CD4-positive, alpha-beta T cell (primary cell): ENCODE measurements around the gene MALSU1. TPM values are rescaled to one million over a fixed set of nuclear protein-coding genes. Genes with fewer than 3 reads are reported as not detected.

Experiments
- ATAC-seq: fragments of 200-7000 bp; cut with Tn5 transposase; one replicate; pipeline ENCODE4 v1.10.0; 2022; ENCODE audit warnings: mild to moderate bottlenecking; ENCODE audit not compliant: poor library complexity
- CTCF ChIA-PET: fragments of 350-600 bp; sonication (Branson Sonifier 250); formaldehyde crosslinking; loops from one replicate; lab custom pipeline; 2021; ENCODE audit warnings: antibody characterized with exemption, inconsistent platforms; lab: Charles Lee
- POLR2A ChIA-PET: fragments of 350-600 bp; sonication (Branson Sonifier 250); formaldehyde crosslinking; loops from one replicate; lab custom pipeline; 2021; ENCODE audit warnings: antibody characterized with exemption, inconsistent platforms; lab: Charles Lee
- DNase-seq, 14 experiments: peaks; one replicate each; pipeline ENCODE4 v3.0.0-alpha.2; 2013 to 2020; ENCODE audit warnings: mixed read lengths in 2 of 14
- H3K27ac ChIP-seq, 2 donors: one replicate each; pipeline versions ENCODE4 v1.5.1 to v1.7.0; 2013; ENCODE audit warnings: low read length in 2 of 2, low read depth in 1 of 2, mild to moderate bottlenecking in 1 of 2
- H3K27me3 ChIP-seq, 2 experiments: 1 replicate in 1 of 2; 2 replicates in 1 of 2; pipeline versions ENCODE4 v1.6.1 to v1.7.0; 2013; ENCODE audit warnings: low read length in 2 of 2, control low read depth in 1 of 2, mild to moderate bottlenecking in 1 of 2, moderate library complexity in 1 of 2; ENCODE audit not compliant: insufficient read depth in 2 of 2, control insufficient read depth in 1 of 2
- H3K36me3 ChIP-seq: one replicate; pipeline ENCODE4 v1.6.1; 2013; ENCODE audit warnings: low read length, control low read depth; ENCODE audit not compliant: insufficient read depth
- H3K4me1 ChIP-seq: one replicate; pipeline ENCODE4 v1.6.1; 2013; ENCODE audit warnings: low read length, control low read depth; ENCODE audit not compliant: insufficient read depth
- H3K4me3 ChIP-seq: one replicate; pipeline ENCODE4 v1.5.1; 2013; ENCODE audit warnings: mild to moderate bottlenecking, low read length, moderate library complexity
- H3K9me3 ChIP-seq, 2 experiments: 1 replicate in 1 of 2; 2 replicates in 1 of 2; pipeline versions ENCODE4 v1.6.1 to v1.7.0; 2013; ENCODE audit warnings: low read length in 2 of 2, mild to moderate bottlenecking in 2 of 2, control low read depth in 1 of 2, moderate library complexity in 1 of 2; ENCODE audit not compliant: control insufficient read depth in 1 of 2, insufficient read depth in 1 of 2
- H3K27ac Mint-ChIP-seq: one replicate; pipeline ENCODE4 v1.8.0; 2020; ENCODE audit warnings: mixed read lengths
- H3K27me3 Mint-ChIP-seq: one replicate; pipeline ENCODE4 v1.8.0; 2021; ENCODE audit warnings: mixed read lengths
- H3K36me3 Mint-ChIP-seq: one replicate; pipeline ENCODE4 v1.8.0; 2021; ENCODE audit warnings: low read depth, mixed read lengths
- H3K4me1 Mint-ChIP-seq: one replicate; pipeline ENCODE4 v1.8.0; 2021; ENCODE audit warnings: low read depth, mixed read lengths
- H3K4me3 Mint-ChIP-seq: one replicate; pipeline ENCODE4 v1.8.0; 2020; ENCODE audit warnings: mild to moderate bottlenecking, mixed read lengths
- H3K9me3 Mint-ChIP-seq: one replicate; pipeline ENCODE4 v1.8.0; 2020; ENCODE audit warnings: mixed read lengths
- intact Hi-C, 2 experiments: fragments of 100-400 bp; cut with DNase I in 1 of 2; cut with micrococcal nuclease in 1 of 2; formaldehyde crosslinking; loops; one replicate each; pipeline versions ENCODE4 v1.15.1 to v1.9.0; 2023 to 2025; cut with DNase I, micrococcal nuclease
- total RNA-seq, 174 experiments: library from RNA in 2 of 174; stranded (reverse) in 2 of 174; gene quantifications; one replicate each; pipeline ENCODE4 v1.2.3 and lab custom pipeline; 2021 to 2026
- TF ChIP-seq, protein P1 (sequence below): fragments of 200-600 bp; IDR thresholded peaks from one replicate; pipeline ENCODE4 v1.8.0; 2022; ENCODE audit warnings: antibody characterized with exemption, mild to moderate bottlenecking

MALSU1 gene
- total RNA-seq, 2 experiments from 2014 or later = 50.5 to 50.9 TPM

DNA sequence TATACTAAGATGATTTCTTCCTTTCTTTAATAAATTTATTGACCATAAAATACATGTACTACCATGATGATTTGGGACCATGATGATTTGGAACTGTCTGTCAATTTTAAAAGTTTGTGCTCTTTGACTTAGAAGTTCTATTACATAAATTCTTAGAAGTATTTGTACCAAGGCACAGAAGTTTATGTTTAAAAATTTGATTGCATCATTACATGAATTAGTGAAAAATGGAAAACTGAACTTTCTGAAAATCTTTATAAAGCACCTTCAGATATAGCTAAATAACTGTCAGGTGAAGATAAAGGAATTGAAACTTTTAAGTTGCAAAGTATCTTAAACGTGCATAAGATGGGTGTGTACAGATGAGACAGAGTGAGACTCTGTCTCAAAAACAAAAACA, 32.0 kb downstream of the MALSU1 start:
- H3K36me3 Mint-ChIP-seq = no peaks in the 10 kb centered on the region
- Histone ChIP-seq H3K27me3 (no peaks in the 10 kb centered on the region), H3K4me1 (no peaks in the 10 kb centered on the region), H3K36me3 (no peaks in the 10 kb centered on the region), H3K4me3 (no peak overlapping the region), H3K27ac (no peak overlapping the region), H3K9me3 (no peaks in the 10 kb centered on the region)
- TF ChIP-seq, protein P1, sequence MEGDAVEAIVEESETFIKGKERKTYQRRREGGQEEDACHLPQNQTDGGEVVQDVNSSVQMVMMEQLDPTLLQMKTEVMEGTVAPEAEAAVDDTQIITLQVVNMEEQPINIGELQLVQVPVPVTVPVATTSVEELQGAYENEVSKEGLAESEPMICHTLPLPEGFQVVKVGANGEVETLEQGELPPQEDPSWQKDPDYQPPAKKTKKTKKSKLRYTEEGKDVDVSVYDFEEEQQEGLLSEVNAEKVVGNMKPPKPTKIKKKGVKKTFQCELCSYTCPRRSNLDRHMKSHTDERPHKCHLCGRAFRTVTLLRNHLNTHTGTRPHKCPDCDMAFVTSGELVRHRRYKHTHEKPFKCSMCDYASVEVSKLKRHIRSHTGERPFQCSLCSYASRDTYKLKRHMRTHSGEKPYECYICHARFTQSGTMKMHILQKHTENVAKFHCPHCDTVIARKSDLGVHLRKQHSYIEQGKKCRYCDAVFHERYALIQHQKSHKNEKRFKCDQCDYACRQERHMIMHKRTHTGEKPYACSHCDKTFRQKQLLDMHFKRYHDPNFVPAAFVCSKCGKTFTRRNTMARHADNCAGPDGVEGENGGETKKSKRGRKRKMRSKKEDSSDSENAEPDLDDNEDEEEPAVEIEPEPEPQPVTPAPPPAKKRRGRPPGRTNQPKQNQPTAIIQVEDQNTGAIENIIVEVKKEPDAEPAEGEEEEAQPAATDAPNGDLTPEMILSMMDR = no peak
- no peaks in the 10 kb centered on the region for H3K4me1 Mint-ChIP-seq
- intact Hi-C loops = no loop called here
- peaks cover 9% of the 10 kb centered on the region for H3K27me3 Mint-ChIP-seq
- CTCF ChIA-PET = no interaction called here
- no peak overlapping the region for H3K4me3 Mint-ChIP-seq
- ATAC-seq = no peak
- POLR2A ChIA-PET = no interaction called here
- no peaks in the 10 kb centered on the region for H3K9me3 Mint-ChIP-seq
- H3K27ac Mint-ChIP-seq = no peak overlapping the region
- no peak for DNase-seq

DNA sequence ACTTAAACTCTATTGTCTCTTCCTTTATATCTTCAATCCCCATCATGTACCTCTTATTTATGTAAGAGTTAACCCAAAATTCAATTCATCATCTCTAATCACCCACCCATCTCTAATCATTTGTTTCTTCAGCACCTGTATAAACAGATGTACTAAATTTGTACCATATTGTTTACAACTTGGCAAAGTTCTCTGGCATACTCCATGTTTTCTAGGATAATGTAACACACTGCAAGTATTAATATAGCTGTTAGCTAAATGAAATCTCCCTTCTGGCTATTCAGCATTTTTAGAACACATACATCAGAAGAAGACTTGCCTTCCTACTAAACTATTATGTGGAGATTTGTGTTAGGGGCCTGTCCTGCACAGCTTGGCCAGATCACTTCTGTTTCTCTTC, 33.1 kb downstream of the MALSU1 start:
- H3K4me3 ChIP-seq = no peak overlapping the region
- no peaks in the 10 kb centered on the region for H3K4me1 Mint-ChIP-seq
- H3K27ac Mint-ChIP-seq = no peak overlapping the region
- H3K27me3 Mint-ChIP-seq = peaks cover 9% of the 10 kb centered on the region
- ATAC-seq (no peak), DNase-seq (no peak)
- H3K36me3 ChIP-seq = no peaks in the 10 kb centered on the region
- no peak overlapping the region for H3K27ac ChIP-seq
- no peaks in the 10 kb centered on the region for H3K4me1 ChIP-seq
- TF ChIP-seq, protein P1 = no peak
- no peaks in the 10 kb centered on the region for H3K27me3 ChIP-seq
- no peak overlapping the region for H3K4me3 Mint-ChIP-seq
- POLR2A ChIA-PET = no interaction called here
- intact Hi-C loops = no loop called here
- no peaks in the 10 kb centered on the region for H3K9me3 ChIP-seq
- no peaks in the 10 kb centered on the region for H3K9me3 Mint-ChIP-seq
- H3K36me3 Mint-ChIP-seq = no peaks in the 10 kb centered on the region
- CTCF ChIA-PET = no interaction called here

DNA sequence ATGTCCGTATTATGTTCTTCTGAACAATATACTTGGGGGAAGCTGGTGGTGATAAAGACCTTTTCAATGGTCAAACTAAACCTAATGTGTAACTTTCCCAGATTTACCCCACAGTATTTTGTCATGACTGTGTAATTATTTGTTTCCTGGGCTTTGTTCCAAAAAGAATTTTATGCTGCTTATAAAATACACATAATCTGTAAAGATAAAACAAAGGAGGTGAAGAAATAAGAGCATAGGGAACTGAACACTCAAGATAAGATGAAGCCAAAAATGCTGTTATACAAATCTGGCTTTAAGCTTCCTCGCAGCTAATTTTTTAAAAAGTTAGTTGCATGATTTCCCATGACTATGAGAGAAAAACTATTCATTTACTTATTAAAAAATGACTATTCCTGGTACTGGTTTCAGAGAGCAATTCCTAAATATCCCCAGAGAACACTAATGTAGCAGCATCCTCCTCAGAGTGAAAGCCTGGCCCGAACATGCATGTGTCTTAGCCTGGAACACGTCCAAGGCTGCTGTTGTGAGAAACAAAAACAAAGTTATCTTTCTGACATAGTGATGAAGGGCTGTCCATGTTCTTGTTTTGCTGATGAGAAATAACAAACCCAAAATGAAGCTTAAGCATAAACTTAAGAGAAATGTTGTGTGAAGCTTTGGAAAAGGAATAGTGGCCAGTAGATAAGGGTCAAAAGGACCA, 33.9 kb downstream of the MALSU1 start:
- intact Hi-C loops = no loop called here
- Histone ChIP-seq H3K27ac (no peak overlapping the region), H3K27me3 (peaks cover 0 to 4% of the 10 kb centered on the region in 2 experiments), H3K9me3 (no peaks in the 10 kb centered on the region), H3K4me1 (no peaks in the 10 kb centered on the region), H3K4me3 (no peak overlapping the region), H3K36me3 (no peaks in the 10 kb centered on the region)
- CTCF ChIA-PET = no interaction called here
- TF ChIP-seq, protein P1 = no peak
- ATAC-seq (no peak), DNase-seq (no peak)
- Mint-ChIP-seq H3K27me3 (peaks cover 9% of the 10 kb centered on the region), H3K9me3 (no peaks in the 10 kb centered on the region), H3K4me1 (no peaks in the 10 kb centered on the region), H3K4me3 (no peak overlapping the region), H3K36me3 (no peaks in the 10 kb centered on the region), H3K27ac (no peak overlapping the region)
- POLR2A ChIA-PET = no interaction called here
